Sigmoid colon (tissue), 7 donors: Measurements from ENCODE around the gene RALY. TPM values are rescaled to one million over a fixed set of nuclear protein-coding genes. Genes with fewer than 3 reads are reported as not detected.

Experiments used
- DNase-seq: peaks from one replicate; pipeline ENCODE4 v3.0.0-alpha.2; 2019
- H3K27ac ChIP-seq, 4 donors: fragments of 200-600 bp; sonication (generic); one replicate each; pipeline ENCODE4 v1.5.1; 2016 to 2019; ENCODE audit warnings: mild to moderate bottlenecking in 1 of 4
- H3K27me3 ChIP-seq, 3 donors: fragments of 200-600 bp; sonication (generic); one replicate each; pipeline ENCODE4 v1.5.1; 2019; ENCODE audit warnings: mild to moderate bottlenecking in 1 of 3
- H3K36me3 ChIP-seq, 4 donors: fragments of 200-600 bp; sonication (generic); one replicate each; pipeline ENCODE4 v1.5.1; 2016 to 2019
- H3K4me1 ChIP-seq, 4 donors: fragments of 200-600 bp; sonication (generic); one replicate each; pipeline ENCODE4 v1.5.1; 2017 to 2019
- H3K4me3 ChIP-seq, 4 donors: fragments of 200-600 bp; sonication (generic); one replicate each; pipeline ENCODE4 v1.5.1; 2017 to 2019; ENCODE audit warnings: mild to moderate bottlenecking in 2 of 4, moderate library complexity in 1 of 4
- H3K9me3 ChIP-seq, 4 donors: fragments of 200-600 bp in 3 of 4; sonication (generic) in 3 of 4; one replicate each; pipeline versions ENCODE4 v1.5.1 to v1.6.1; 2013 to 2019
- CTCF ChIP-seq, 4 experiments: fragments of 450-650 bp in 3 of 4; fragments of 200-600 bp in 1 of 4; IDR thresholded peaks; one replicate each; pipeline ENCODE4 v1.5.1; 2016 to 2019; ENCODE audit warnings: antibody characterized with exemption in 4 of 4, mild to moderate bottlenecking in 3 of 4, moderate library complexity in 2 of 4
- EP300 ChIP-seq, 4 donors: sonication (generic); formaldehyde crosslinking; IDR thresholded peaks; one replicate each; pipeline ENCODE4 v1.6.1; 2017; ENCODE audit warnings: antibody characterized with exemption in 4 of 4
- POLR2A ChIP-seq, 2 donors: fragments of 450-650 bp; IDR thresholded peaks; one replicate each; pipeline ENCODE4 v1.6.1; 2016; ENCODE audit warnings: antibody characterized with exemption in 2 of 2, mild to moderate bottlenecking in 2 of 2, moderate library complexity in 2 of 2
- POLR2AphosphoS5 ChIP-seq, 4 donors: sonication (generic); formaldehyde crosslinking; IDR thresholded peaks; one replicate each; pipeline ENCODE4 v1.6.1; 2017; ENCODE audit warnings: antibody characterized with exemption in 4 of 4
- WGBS, 2 donors: extraction: QIAGEN DNeasy Blood & Tissue Kit; methylation state at CpG; one replicate each; pipeline ENCODE4 v1.1.7; 2013; 5-methylcytosine and 5-hydroxymethylcytosine counted together
- intact Hi-C: fragments of 100-400 bp; cut with DNase I; formaldehyde crosslinking; loops from one replicate; pipeline ENCODE4 v1.15.1; 2023
- polyA plus RNA-seq, 3 donors: library from polyadenylated mRNA; stranded (reverse); fragments of 200-250 nt; gene quantifications; one replicate each; pipeline ENCODE4 v1.2.3, GENCODE V29; 2013
- total RNA-seq, 4 donors: library from RNA; depleted of rRNA; stranded (reverse); fragments of >200 nt; gene quantifications; one replicate each; pipeline ENCODE4 v1.1.0, GENCODE V29; 2016
- donor health status: healthy with polysubstance abuse.
- donor health status: Bipolar disorder and iron deficiency.
- donor health status: healthy.

RALY gene
- total and polyA plus RNA-seq, 7 donors, result 75.1 to 233 (median 94.5) TPM

GRCh38 chr20:34123309-34123708, 129.6 kb downstream of the RALY start:
- Histone ChIP-seq H3K9me3 (no peaks in the 10 kb centered on the region), H3K36me3 (no peaks in the 10 kb centered on the region), H3K4me3 (no peak overlapping the region), H3K27me3 (no peaks in the 10 kb centered on the region), H3K4me1 (no peaks in the 10 kb centered on the region), H3K27ac (no peak overlapping the region)
- no peak for TF ChIP-seq POLR2AphosphoS5 (IDR thresholded peaks at IDR 0.05)
- TF ChIP-seq POLR2A (IDR thresholded peaks at IDR 0.05), result no peak
- no peak for TF ChIP-seq CTCF (IDR thresholded peaks at IDR 0.05)
- no peak for TF ChIP-seq EP300 (IDR thresholded peaks at IDR 0.05)
- DNase-seq, result no peak
- intact Hi-C loops, result no loop called here

- 67 to 71% methylated on average over 2 of the region's 2 CpGs for WGBS, 2 donors
- intact Hi-C loops, result loop anchor here (5.0 kb wide), 1 partner anchor 42 kb away; no protein-coding TSS in a partner anchor
Measured at GRCh38 chr20:34124469-34125249, 130.9 kb downstream of the RALY start.

GRCh38 chr20:34127792-34128191, 134.1 kb downstream of the RALY start:
- 85 to 86% methylated on average over 10 of the region's 10 CpGs for WGBS, 2 donors

More at GRCh38 chr20:34124469-34125249, 130.9 kb downstream of the RALY start:
- H3K4me1 ChIP-seq, result no peaks in the 10 kb centered on the region
- no peak overlapping the region for H3K27ac ChIP-seq
- TF ChIP-seq CTCF (IDR thresholded peaks at IDR 0.05), result no peak
- no peak for TF ChIP-seq POLR2AphosphoS5 (IDR thresholded peaks at IDR 0.05)
- no peak overlapping the region for H3K4me3 ChIP-seq
- H3K36me3 ChIP-seq, result no peaks in the 10 kb centered on the region
- no peaks in the 10 kb centered on the region for H3K27me3 ChIP-seq
- H3K9me3 ChIP-seq, result no peaks in the 10 kb centered on the region
- no peak for DNase-seq

GRCh38 chr20:34129518-34130162, 135.9 kb downstream of the RALY start:
- Histone ChIP-seq H3K9me3 (no peaks in the 10 kb centered on the region), H3K27me3 (no peaks in the 10 kb centered on the region), H3K4me1 (no peaks in the 10 kb centered on the region), H3K27ac (no peak overlapping the region), H3K36me3 (no peaks in the 10 kb centered on the region), H3K4me3 (no peak overlapping the region)
- TF ChIP-seq CTCF (IDR thresholded peaks at IDR 0.05), result peak; percentile 78 to 82 (median 79)
- no peak for TF ChIP-seq EP300 (IDR thresholded peaks at IDR 0.05)
- DNase-seq, result peak; percentile 70
- intact Hi-C loops, result loop anchor here (2.0 to 5.0 kb wide), 4 partner anchors 47 to 267 kb away; no protein-coding TSS in a partner anchor
- 1 to 4% methylated on average over 10 of the region's 10 CpGs for WGBS, 2 donors

More at GRCh38 chr20:34127792-34128191, 134.1 kb downstream of the RALY start:
- H3K27me3 ChIP-seq, result no peaks in the 10 kb centered on the region
- TF ChIP-seq POLR2A (IDR thresholded peaks at IDR 0.05), result no peak
- TF ChIP-seq EP300 (IDR thresholded peaks at IDR 0.05), result no peak
- no peak for TF ChIP-seq POLR2AphosphoS5 (IDR thresholded peaks at IDR 0.05)
- no peak for TF ChIP-seq CTCF (IDR thresholded peaks at IDR 0.05)
- intact Hi-C loops, result loop anchor here (2.0 to 5.0 kb wide), 3 partner anchors 45 to 265 kb away; no protein-coding TSS in a partner anchor
- no peak for DNase-seq
- H3K4me3 ChIP-seq, result no peak overlapping the region
- H3K36me3 ChIP-seq, result no peaks in the 10 kb centered on the region
- H3K27ac ChIP-seq, result no peak overlapping the region
- H3K9me3 ChIP-seq, result no peaks in the 10 kb centered on the region
- H3K4me1 ChIP-seq, result no peaks in the 10 kb centered on the region
